PC-9 (cell line): Measurements from ENCODE around the gene ZNF710. TPM values are rescaled to one million over a fixed set of nuclear protein-coding genes. Genes with fewer than 3 reads are reported as not detected.

Experiments used
- BruUV-seq: library from RNA; stranded (reverse); fragments of 400-500 nt; replicated peaks from 2 replicates; lab custom pipeline; 2021; lab: Mats Ljungman, UMichigan
- CTCF ChIA-PET: fragments of 300-600 bp; sonication (Branson Sonifier 250); formaldehyde crosslinking; loops from one replicate; lab custom pipeline; 2022; ENCODE audit warnings: antibody characterized with exemption; lab: Charles Lee
- POLR2A ChIA-PET: fragments of 300-600 bp; sonication (Branson Sonifier 250); formaldehyde crosslinking; loops from one replicate; lab custom pipeline; 2022; ENCODE audit warnings: antibody characterized with exemption; ENCODE audit not compliant: unreplicated experiment; lab: Charles Lee
- DNase-seq, 2 experiments: peaks; one replicate each; pipeline versions ENCODE4 v3.0.0 to v3.0.0-alpha.2; 2015 to 2022; ENCODE audit warnings: mixed read lengths in 1 of 2
- H2AFZ ChIP-seq: fragments of 200-600 bp; sonication (generic); 2 replicates; pipeline ENCODE4 v1.8.1; 2017; ENCODE audit warnings: antibody characterized with exemption
- H3F3A ChIP-seq: fragments of 200-600 bp; sonication (generic); 2 replicates; pipeline ENCODE4 v1.8.1; 2017; ENCODE audit warnings: antibody characterized with exemption, mild to moderate bottlenecking, low read depth; ENCODE audit not compliant: insufficient read depth
- H3K27ac ChIP-seq: fragments of 200-600 bp; sonication (generic); 2 replicates; pipeline ENCODE4 v1.6.1; 2016; ENCODE audit warnings: mixed run types
- H3K27me3 ChIP-seq: fragments of 200-600 bp; sonication (generic); 2 replicates; pipeline ENCODE4 v1.6.1; 2016; ENCODE audit warnings: low read depth, mixed run types; ENCODE audit not compliant: insufficient read depth
- H3K36me3 ChIP-seq: fragments of 200-600 bp; sonication (generic); 2 replicates; pipeline ENCODE4 v1.6.1; 2016; ENCODE audit warnings: low read depth, mixed run types
- H3K4me1 ChIP-seq: fragments of 200-600 bp; sonication (generic); replicated peaks from 2 replicates; pipeline ENCODE4 v1.6.1; 2016; ENCODE audit warnings: mixed run types; ENCODE audit not compliant: insufficient read depth
- H3K4me2 ChIP-seq: fragments of 200-600 bp; sonication (generic); 2 replicates; pipeline ENCODE4 v1.6.1; 2017; ENCODE audit warnings: mixed run types
- H3K4me3 ChIP-seq: fragments of 200-600 bp; sonication (generic); 2 replicates; pipeline ENCODE4 v1.6.1; 2016; ENCODE audit warnings: mixed run types
- H3K79me2 ChIP-seq: fragments of 200-600 bp; sonication (generic); 2 replicates; pipeline ENCODE4 v1.6.1; 2017; ENCODE audit warnings: low read depth, mixed run types
- H3K9me2 ChIP-seq: fragments of 200-600 bp; sonication (generic); 2 replicates; pipeline ENCODE4 v1.8.1; 2017; ENCODE audit warnings: mild to moderate bottlenecking; ENCODE audit not compliant: insufficient read depth
- H3K9me3 ChIP-seq: fragments of 200-600 bp; sonication (generic); 2 replicates; pipeline ENCODE4 v1.8.1; 2016; ENCODE audit warnings: low read depth; ENCODE audit not compliant: insufficient read depth
- H4K20me1 ChIP-seq: fragments of 200-600 bp; sonication (generic); 2 replicates; pipeline ENCODE4 v1.8.1; 2017; ENCODE audit not compliant: insufficient read depth
- CTCF ChIP-seq: fragments of 200-600 bp; sonication (generic); conservative IDR thresholded peaks from 2 replicates; pipeline ENCODE4 v1.6.1; 2017; ENCODE audit warnings: mixed run types, antibody characterized with exemption, mild to moderate bottlenecking, moderate library complexity
- EZH2 ChIP-seq: fragments of 200-600 bp; sonication (generic); IDR thresholded peaks from 2 replicates; pipeline ENCODE4 v1.8.0; 2017; ENCODE audit warnings: antibody characterized with exemption, low read depth
- intact Hi-C: fragments of 100-400 bp; cut with micrococcal nuclease; formaldehyde crosslinking; loops from one replicate; pipeline ENCODE4 v1.10.0; 2022; ENCODE audit not compliant: unreplicated experiment
- total RNA-seq: library from RNA; stranded (reverse); gene quantifications from 2 replicates; pipeline ENCODE4 v1.2.3, GENCODE V29; 2021

ZNF710 gene
- total RNA-seq, 1 experiment from 2014 or later: 23.4 TPM

- H3K9me2 ChIP-seq: no peaks in the 10 kb centered on the region
- no peaks in the 10 kb centered on the region for H3K36me3 ChIP-seq
- intact Hi-C loops: no loop called here
- no peak overlapping the region for H3K4me2 ChIP-seq
- no peak overlapping the region for H2AFZ ChIP-seq
- H3K4me3 ChIP-seq: no peak overlapping the region
- no peaks in the 10 kb centered on the region for H3K79me2 ChIP-seq
- TF ChIP-seq EZH2 (no peak), CTCF (no peak)
- BruUV-seq: no TSS peak
- H3F3A ChIP-seq: no peaks in the 10 kb centered on the region
- H3K9me3 ChIP-seq: no peaks in the 10 kb centered on the region
- H3K27me3 ChIP-seq: no peaks in the 10 kb centered on the region
- no peaks in the 10 kb centered on the region for H4K20me1 ChIP-seq
- no peaks in the 10 kb centered on the region for H3K4me1 ChIP-seq
- no peak overlapping the region for H3K27ac ChIP-seq
- DNase-seq: no peak
- ChIA-PET CTCF (no interaction called here), POLR2A (no interaction called here)
Observed at GRCh38 chr15:89991312-89991711, 9.8 kb upstream of the ZNF710 start.

- Histone ChIP-seq H3K27ac (no peak overlapping the region), H3K4me1 (peaks cover 20% of the 10 kb centered on the region), H4K20me1 (no peaks in the 10 kb centered on the region), H2AFZ (no peak overlapping the region), H3K36me3 (no peaks in the 10 kb centered on the region), H3K4me2 (no peak overlapping the region), H3F3A (peaks cover 18% of the 10 kb centered on the region), H3K9me3 (no peaks in the 10 kb centered on the region), H3K79me2 (no peaks in the 10 kb centered on the region), H3K27me3 (no peaks in the 10 kb centered on the region), H3K4me3 (no peak overlapping the region), H3K9me2 (no peaks in the 10 kb centered on the region)
- intact Hi-C loops: no loop called here
- no TSS peak for BruUV-seq
- ChIA-PET POLR2A (interaction anchor here (0.6 kb wide), 1 partner anchor 110 kb away, joined by 4 read pairs; no protein-coding TSS in a partner anchor), CTCF (interaction anchor here (0.6 kb wide), 1 partner anchor 685 kb away, joined by 3 read pairs; no protein-coding TSS in a partner anchor)
- no peak for DNase-seq
- TF ChIP-seq CTCF: no peak
- no peak for TF ChIP-seq EZH2
Observed at GRCh38 chr15:89993349-89993748, 7.8 kb upstream of the ZNF710 start.

GRCh38 chr15:89997079-89997478 is 4.0 kb upstream of the ZNF710 start:
- peaks cover 42% of the 10 kb centered on the region for H3K4me1 ChIP-seq
- no peak overlapping the region for H3K4me2 ChIP-seq
- DNase-seq: no peak
- H3K4me3 ChIP-seq: no peak overlapping the region
- no peaks in the 10 kb centered on the region for H3K36me3 ChIP-seq
- no peaks in the 10 kb centered on the region for H4K20me1 ChIP-seq
- POLR2A ChIA-PET: no interaction called here
- CTCF ChIA-PET: no interaction called here
- peak overlapping the region; percentile 90 for H3K27ac ChIP-seq
- H3K79me2 ChIP-seq: peaks cover 8% of the 10 kb centered on the region
- H3K9me2 ChIP-seq: no peaks in the 10 kb centered on the region
- H3F3A ChIP-seq: peaks cover 33% of the 10 kb centered on the region
- H3K9me3 ChIP-seq: no peaks in the 10 kb centered on the region
- no peak overlapping the region for H2AFZ ChIP-seq
- no peak for TF ChIP-seq CTCF
- TF ChIP-seq EZH2: no peak
- BruUV-seq: no TSS peak
- intact Hi-C loops: loop anchor here (5.0 kb wide), 1 partner anchor 85 kb away; the partner anchor contains the start of gene ARPIN
- H3K27me3 ChIP-seq: no peaks in the 10 kb centered on the region
